GM19035 (cell line): ENCODE data around the gene MAP7.
"Not testable (repeated sequence)": the region's sequence is repeated elsewhere in the genome, so short reads cannot be mapped to it uniquely, and the experiment has no call there.

ENCODE experiments used
- ATAC-seq: cut with Tn5 transposase; IDR thresholded peaks from one replicate; pipeline ENCODE4 v1.9.1; 2021; ENCODE audit not compliant: unreplicated experiment

Gene MAP7

DNA sequence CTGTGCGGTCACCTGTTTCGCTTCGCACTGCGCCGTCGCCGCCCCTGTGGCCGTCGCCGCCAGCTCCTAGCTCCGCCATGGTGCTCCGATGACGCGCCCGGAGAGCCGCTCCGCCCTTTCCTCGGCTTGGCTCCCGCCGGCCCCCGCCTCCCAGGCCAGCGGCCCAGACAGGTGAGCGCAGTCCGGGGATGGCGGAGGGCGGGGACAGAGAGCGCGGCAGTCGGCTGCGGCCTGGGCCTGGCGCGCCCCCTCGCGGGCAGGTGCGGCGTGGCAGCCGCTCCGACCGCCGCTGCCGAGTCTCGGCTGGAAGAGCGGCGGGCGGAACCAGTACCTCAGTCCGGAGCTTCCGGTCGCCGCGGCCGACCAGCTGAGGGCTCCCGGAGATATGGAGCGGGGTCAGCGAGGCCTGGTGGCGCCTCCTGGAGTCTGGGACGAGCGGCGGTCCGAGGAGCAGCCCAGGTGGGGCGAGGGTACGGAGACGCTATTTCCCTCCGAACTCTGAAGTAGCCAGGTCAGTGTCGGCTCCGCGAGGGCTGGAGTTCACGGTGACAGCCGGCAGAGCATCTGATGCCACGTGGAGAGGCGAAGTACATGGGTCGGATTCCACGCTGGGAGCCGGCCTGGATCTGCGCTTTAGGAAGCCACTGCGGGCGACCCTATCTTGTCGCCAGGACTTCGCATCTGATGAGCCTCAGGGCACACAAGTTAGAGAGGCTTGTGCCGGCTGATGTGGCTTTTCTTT, at the start of gene MAP7:
TSS of gene MAP7 (minus strand) at position 93 of the 742 bp plus-strand sequence. CDS start at position 79, 14 bp downstream.
- ATAC-seq: peak; percentile 80

DNA sequence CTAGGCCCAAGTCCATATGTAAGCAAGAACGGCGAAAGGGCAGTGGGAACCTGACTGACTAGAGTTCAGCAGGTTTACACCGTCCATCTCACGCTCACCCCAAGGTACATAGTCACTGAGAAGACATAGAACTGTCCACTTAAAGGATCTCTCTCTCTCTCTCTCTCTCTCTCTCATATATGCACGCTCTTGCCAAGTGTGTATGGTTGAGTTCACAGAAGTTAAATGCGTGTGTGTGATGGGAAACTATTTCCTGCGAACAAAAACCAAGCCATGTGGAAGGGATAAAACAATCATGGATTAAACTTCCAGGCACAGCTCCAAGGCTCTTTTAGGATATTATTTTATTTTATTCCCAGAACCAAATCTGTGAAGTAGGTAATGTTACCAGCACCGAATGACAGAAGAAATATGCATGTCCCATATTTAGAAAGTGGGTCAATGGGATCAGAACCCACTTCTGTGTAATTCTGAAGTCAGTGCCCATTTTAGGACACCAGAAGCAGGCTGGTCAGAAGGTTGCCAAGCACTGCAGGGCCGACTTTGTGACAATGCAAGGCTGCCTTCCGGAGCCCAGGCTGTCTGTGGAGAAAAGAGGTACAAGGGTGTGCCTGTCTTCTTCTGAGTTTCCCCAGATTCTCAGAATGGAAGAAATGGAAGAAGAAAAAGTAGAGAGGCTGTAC, 49.2 kb upstream of the MAP7 start:
- ATAC-seq: no peak

- ATAC-seq: no peak
These were observed 47.8 kb upstream of the MAP7 start for GRCh38 chr6:136598048-136598447.

- ATAC-seq: no peak
These were observed 44.4 kb upstream of the MAP7 start for GRCh38 chr6:136594671-136595070.

GRCh38 chr6:136593748-136594490, 43.7 kb upstream of the MAP7 start:
- ATAC-seq: peak; percentile 96

GRCh38 chr6:136592930-136593673, 42.9 kb upstream of the MAP7 start:
- ATAC-seq: no peak

DNA sequence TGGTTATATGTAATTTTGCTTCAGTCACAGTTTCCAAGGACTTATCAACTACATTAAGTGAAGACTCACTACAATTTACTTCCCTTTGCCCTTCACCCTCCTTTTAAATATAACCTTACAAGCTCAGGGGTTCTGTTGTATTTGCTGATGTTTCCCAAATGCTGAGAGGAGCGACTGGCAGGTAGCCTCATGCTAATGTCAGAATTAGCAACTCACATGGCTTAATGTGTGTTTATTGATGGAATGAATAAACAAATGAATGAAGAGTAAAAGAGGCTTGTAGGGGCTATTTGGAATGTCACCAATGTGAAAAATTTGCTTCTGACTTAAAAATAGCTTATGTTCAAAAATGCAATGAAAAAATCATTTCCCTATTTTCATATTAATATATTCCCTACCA, 41.4 kb upstream of the MAP7 start:
- ATAC-seq: no peak

- ATAC-seq: not testable (repeated sequence)
These were observed 40.6 kb upstream of the MAP7 start for GRCh38 chr6:136590846-136591245.

DNA sequence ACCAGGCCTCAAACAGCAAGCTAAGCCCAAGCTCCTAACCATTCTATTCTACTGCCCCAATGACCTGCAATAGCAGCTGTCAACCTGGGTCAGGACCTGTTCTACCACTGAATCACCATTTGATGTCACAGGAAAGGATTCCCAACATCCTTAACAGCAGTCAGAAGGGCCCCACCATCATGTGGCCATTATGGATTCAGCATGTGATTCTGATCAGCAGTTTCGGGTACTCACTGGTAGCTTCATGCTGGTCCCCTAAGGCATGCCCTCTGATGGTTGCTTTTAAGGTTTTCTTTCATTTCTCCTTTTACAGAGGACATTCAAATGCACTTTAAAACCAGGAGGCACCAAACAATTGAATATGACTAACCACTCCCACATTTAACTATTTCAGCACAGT, 37.3 kb upstream of the MAP7 start:
- no peak for ATAC-seq

DNA sequence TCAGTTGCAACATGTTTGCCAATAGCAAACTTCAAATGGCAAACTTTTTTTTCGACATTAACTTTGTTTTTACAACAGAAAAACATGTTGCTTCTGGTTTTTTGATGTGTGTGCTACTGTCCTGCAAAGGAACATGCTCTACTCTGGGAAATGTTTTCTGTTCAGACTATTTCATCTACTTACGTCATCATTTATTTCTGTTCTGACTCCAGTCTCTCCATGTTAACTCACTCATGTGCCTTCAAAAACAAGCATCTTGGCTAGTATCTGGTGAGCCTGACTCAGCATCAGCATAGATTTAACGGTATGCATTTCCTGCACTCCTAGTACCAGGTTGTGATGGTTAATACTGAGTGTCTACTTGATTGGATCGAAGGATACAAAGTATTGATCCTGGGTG, 36.1 kb upstream of the MAP7 start:
- no peak for ATAC-seq

DNA sequence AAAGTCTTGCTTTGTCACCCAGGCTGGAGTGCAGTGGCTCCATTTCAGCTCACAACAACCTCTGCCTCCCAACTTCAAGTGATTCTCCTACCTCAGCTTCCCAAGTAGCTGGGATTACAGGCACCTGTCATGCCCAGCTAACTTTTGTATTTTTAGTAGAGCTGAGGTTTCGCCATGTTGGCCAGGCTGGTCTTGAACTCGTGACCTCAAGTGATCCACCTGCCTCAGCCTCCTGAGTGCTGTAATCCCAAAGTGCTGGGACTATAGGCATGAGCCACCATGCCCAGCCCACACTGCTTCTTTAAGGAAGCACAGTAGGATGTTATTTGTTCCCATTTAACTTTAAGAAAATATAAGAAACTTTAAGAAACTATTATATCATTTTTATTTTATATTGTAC, 35.3 kb upstream of the MAP7 start:
- ATAC-seq: not testable (repeated sequence)

DNA sequence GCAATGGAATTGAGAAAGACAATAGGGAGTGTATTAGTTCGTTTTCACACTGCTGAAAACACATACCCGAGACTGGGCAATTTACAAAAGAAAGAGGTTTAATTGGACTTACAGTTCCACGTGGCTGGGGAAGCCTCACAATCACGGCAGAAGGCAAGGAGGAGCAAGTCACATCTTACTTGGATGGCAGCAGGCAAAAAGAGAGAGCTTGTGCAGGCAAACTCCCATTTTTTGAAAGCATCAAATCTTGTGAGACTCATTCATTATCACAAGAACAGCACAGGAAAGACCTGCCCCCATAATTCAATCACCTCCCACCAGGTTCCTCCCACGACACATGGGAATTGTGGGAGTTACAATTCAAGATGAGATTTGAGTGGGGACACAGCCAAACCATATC, 34.1 kb upstream of the MAP7 start:
- not testable (repeated sequence) for ATAC-seq

DNA sequence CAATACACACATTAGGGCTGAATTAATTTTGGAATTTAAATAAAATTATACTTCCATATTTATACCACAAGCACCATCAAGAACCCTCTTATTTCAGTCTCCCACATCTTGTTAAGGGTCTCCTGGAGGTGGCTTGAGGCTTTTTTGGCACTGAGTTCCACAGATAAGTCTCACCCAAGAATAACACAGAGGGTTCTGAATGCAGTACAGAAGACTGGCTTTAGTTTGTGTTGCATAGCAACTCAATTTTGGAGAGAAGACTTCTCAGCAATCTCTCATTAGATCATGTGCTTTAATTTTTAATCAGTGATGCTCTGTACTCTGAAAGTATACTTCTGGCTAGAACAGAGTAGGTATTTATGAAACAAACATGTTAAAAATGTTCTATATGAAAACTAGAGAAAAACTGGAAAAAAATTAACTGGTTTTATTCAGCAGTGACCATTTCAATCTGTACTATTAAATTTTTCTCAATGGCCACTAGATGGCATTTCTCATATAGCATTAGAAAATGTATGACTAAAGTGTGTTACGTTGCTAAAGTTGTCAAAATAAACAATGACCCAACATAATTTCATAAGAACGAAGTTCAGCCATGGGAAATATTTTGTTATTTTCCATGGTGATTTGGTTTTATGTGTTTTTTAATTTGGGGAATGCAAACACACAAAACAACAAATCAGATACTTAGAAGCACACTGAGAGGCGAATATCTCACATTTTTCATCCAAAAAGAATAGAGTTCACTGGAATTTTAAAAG, 32.7 kb upstream of the MAP7 start:
- peak; percentile 53 for ATAC-seq

GRCh38 chr6:136579800-136580199, 29.6 kb upstream of the MAP7 start:
- ATAC-seq: no peak

DNA sequence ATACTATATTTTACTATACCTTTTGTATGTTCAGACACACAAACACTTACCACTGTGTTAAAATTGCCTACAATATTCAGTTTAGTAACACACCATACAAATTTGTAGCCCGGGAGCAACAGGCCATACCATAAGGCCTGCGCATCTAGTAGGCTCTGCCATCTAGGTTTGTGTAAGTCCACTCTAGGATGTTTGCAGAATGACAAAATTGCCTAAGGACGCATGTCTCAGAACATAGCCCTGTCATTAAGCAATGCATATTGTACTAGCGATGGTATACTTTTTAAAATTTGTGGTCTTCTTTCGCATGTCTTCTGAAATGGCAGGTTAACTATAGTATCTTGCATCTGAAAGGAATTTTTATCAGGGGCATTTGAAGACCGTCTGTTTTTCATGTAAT, 26.6 kb upstream of the MAP7 start:
- no peak for ATAC-seq

DNA sequence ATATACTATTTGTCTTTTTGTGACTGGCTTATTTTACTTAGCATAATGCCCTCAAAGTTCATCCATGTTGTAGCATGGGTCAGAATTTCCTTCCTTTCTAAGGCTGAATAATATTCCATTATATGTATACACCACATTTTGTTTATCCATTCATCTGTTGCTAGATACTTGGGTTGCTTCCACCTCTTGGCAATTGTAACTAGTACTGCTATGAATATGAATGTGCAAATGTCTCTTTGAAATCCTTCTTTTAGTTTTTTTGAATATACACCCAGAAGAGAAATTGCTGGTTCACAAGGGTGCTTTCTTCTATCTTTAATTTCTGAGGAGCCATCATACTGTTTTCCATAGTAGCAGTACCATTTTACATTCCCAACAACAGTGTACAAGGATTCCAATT, 21.3 kb upstream of the MAP7 start:
- no peak for ATAC-seq

DNA sequence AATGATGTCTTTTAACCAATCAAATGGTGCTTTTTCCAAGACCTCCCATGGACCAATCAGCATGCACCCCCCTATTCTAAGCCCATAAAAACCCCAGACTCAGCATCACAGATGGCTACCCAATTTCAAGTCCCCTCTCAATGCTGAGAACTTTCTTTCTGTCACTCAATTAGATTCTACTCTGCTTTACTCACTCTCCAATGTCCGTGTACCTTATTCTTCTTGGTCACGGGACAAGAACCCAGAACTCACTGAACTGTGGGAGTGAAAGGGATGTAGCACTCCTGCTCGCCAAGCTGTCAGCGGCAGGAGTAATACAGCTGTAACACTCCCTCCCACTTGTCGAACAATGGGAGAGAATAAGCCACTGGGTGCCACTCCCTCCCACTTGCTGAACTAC, 20.8 kb upstream of the MAP7 start:
- ATAC-seq: no peak

DNA sequence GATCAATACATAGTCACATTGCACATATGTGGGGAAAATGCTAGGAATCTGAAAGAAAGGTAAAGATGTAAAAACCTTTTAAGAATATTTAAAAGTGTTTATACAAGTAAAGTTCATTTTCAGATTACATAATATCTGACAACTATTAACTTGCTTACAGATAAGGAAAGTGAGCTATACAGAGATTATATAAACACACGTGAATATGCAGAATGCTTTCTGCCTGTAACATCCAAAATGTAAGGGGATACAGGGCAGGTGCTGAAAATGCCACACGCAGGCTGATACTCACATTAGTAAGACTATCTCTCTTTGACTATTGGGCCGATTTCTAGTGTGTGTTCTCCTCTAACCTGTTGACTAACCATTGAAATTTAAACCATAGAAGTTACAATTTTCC, 17.9 kb upstream of the MAP7 start:
- no peak for ATAC-seq

GRCh38 chr6:136567688-136568087, 17.5 kb upstream of the MAP7 start:
- no peak for ATAC-seq

DNA sequence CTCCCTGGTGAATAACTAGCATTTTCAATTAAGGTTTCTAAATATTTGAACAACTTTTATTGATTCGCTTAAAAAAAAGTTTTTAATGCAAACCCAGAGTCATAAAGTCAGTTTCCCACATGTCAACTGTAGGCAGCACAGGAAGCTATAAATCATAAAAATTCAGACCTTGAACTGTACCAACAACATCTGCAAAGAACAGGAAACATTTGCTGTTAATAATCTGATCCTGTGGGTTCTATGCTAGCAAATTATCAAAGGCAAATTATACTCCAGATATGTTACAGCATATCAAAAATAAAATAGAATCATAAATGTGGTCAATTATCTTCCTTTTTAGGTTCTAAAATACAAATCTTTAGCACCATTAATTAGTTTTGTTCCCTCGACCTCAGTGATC, 16.6 kb upstream of the MAP7 start:
- no peak for ATAC-seq
